IPS DF 6.9 (cell line): ENCODE measurements around the gene MAP1LC3B.

Source experiments
- DNase-seq: peaks from one replicate; pipeline ENCODE4 v3.0.0-alpha.2; 2013; ENCODE audit warnings: low read depth, low spot score
- H3K27ac ChIP-seq: one replicate; pipeline ENCODE4 v1.5.1; 2013; ENCODE audit warnings: low read length, control low read depth
- H3K27me3 ChIP-seq: 2 replicates; pipeline ENCODE4 v1.6.1; 2013; ENCODE audit warnings: mild to moderate bottlenecking, low read length; ENCODE audit not compliant: control insufficient read depth, insufficient read depth
- H3K36me3 ChIP-seq: 2 replicates; pipeline ENCODE4 v1.6.1; 2013; ENCODE audit warnings: low read length; ENCODE audit not compliant: control insufficient read depth, insufficient read depth
- H3K4me1 ChIP-seq: 2 replicates; pipeline ENCODE4 v1.6.1; 2013; ENCODE audit warnings: low read length; ENCODE audit not compliant: control insufficient read depth, insufficient read depth
- H3K4me3 ChIP-seq: 2 replicates; pipeline ENCODE4 v1.5.1; 2013; ENCODE audit warnings: mild to moderate bottlenecking, low read length
- H3K9me3 ChIP-seq: 2 replicates; pipeline ENCODE4 v1.6.1; 2013; ENCODE audit warnings: low read length, inconsistent platforms; ENCODE audit not compliant: control insufficient read depth, insufficient read depth
- WGBS: extraction: QIAGEN DNeasy Blood & Tissue Kit; methylation state at CpG from one replicate; pipeline ENCODE4 v1.1.7; 2013; ENCODE audit warnings: mixed read lengths, missing lambda C conversion rate; ENCODE audit not compliant: insufficient read length, insufficient coverage; 5-methylcytosine and 5-hydroxymethylcytosine counted together

Gene MAP1LC3B

DNA sequence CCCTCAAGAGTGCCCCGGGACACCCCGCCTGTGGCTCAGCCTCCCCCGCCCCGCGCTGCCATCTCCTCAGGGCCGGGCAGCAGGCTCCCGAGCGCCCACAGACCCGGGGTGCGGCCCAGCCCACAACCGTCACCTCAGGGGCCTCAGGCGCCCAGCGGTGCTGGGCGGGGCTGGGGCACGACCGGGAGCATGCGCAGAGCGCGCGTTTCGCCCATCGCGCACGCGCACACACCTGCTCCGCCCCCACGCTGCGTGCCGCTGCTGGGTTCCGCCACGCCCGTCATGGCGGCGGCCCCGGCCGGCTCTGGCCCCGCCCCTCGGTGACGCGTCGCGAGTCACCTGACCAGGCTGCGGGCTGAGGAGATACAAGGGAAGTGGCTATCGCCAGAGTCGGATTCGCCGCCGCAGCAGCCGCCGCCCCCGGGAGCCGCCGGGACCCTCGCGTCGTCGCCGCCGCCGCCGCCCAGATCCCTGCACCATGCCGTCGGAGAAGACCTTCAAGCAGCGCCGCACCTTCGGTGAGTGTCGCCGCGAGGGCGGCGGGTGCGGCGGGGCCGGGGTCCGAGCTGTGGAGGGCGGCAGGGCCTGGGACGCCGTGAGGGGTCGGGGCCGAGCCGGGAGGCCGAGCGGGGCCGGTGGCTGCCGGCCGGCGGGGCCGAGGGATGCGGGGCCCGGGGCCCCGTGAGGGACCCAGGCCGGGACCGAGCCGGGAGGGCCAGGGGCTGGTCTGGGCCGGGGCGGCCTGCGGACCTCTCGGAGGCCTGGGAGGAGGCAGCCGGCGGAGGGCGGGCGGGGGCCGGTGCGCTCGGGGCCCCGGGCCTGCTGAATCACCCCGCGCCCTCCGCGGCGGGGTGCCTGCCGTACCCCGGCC is at the start of gene MAP1LC3B:
TSS of gene MAP1LC3B (plus strand) at position 387 of the 871 bp plus-strand sequence. CDS start at position 479, 92 bp downstream.
- WGBS, result no CpG with 5 or more reads among the region's 113 CpGs
- Histone ChIP-seq H3K4me1 (peaks cover 2% of the 10 kb centered on the region; the same call in 1 of the 2 replicates), H3K36me3 (no peaks in the 10 kb centered on the region), H3K27me3 (no peaks in the 10 kb centered on the region), H3K4me3 (peak within 1 kb of the TSS; percentile 78), H3K9me3 (no peaks in the 10 kb centered on the region), H3K27ac (no peak within 1 kb of the TSS)
- DNase-seq, result no peak

GRCh38 chr16:87342504-87342903 is 49.6 kb upstream of the MAP1LC3B start:
- no peak overlapping the region for H3K4me3 ChIP-seq
- no peak for DNase-seq
- peaks cover 6% of the 10 kb centered on the region; the same call in 1 of the 2 replicates for H3K36me3 ChIP-seq
- no peaks in the 10 kb centered on the region for H3K27me3 ChIP-seq
- no peak overlapping the region for H3K27ac ChIP-seq
- no peaks in the 10 kb centered on the region for H3K9me3 ChIP-seq
- no CpG with 5 or more reads among the region's 20 CpGs for WGBS
- no peaks in the 10 kb centered on the region for H3K4me1 ChIP-seq

GRCh38 chr16:87342978-87343752 is 49.0 kb upstream of the MAP1LC3B start:
- peaks cover 6% of the 10 kb centered on the region; the same call in 1 of the 2 replicates for H3K36me3 ChIP-seq
- no peak for DNase-seq
- no peak overlapping the region for H3K4me3 ChIP-seq
- no peaks in the 10 kb centered on the region for H3K4me1 ChIP-seq
- H3K27me3 ChIP-seq, result no peaks in the 10 kb centered on the region
- no peaks in the 10 kb centered on the region for H3K9me3 ChIP-seq
- no peak overlapping the region for H3K27ac ChIP-seq
- no CpG with 5 or more reads among the region's 26 CpGs for WGBS

DNA sequence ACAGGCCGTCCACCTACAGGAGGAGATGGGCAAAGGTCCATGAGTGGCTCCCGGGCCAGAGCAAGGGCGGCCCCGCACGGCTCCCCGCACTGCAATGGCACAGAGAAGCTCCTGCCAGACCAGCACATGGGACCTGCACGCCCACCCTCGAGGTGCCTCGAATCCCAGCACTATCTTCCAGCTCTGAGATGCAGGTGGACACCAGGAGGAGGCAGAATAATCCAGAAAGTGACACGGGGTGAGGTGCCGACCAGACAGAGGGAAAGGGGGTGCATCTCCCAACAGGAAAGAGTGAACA is 48.4 kb upstream of the MAP1LC3B start:
- no peak overlapping the region for H3K27ac ChIP-seq
- H3K27me3 ChIP-seq, result no peaks in the 10 kb centered on the region
- H3K36me3 ChIP-seq, result peaks cover 6% of the 10 kb centered on the region; the same call in 1 of the 2 replicates
- H3K4me1 ChIP-seq, result no peaks in the 10 kb centered on the region
- WGBS, result no CpG with 5 or more reads among the region's 11 CpGs
- H3K9me3 ChIP-seq, result no peaks in the 10 kb centered on the region
- no peak overlapping the region for H3K4me3 ChIP-seq
- no peak for DNase-seq

GRCh38 chr16:87344165-87344930 is 47.8 kb upstream of the MAP1LC3B start:
- Histone ChIP-seq H3K36me3 (0 out of 2 replicates have a peak, but pooled peaks cover 6% of the 10 kb centered on the region), H3K27ac (no peak overlapping the region), H3K27me3 (no peaks in the 10 kb centered on the region), H3K4me1 (no peaks in the 10 kb centered on the region), H3K4me3 (no peak overlapping the region), H3K9me3 (no peaks in the 10 kb centered on the region)
- no peak for DNase-seq
- WGBS, result no CpG with 5 or more reads among the region's 34 CpGs

- Histone ChIP-seq H3K27me3 (no peaks in the 10 kb centered on the region), H3K4me3 (no peak overlapping the region), H3K36me3 (0 out of 2 replicates have a peak, but pooled peaks cover 6% of the 10 kb centered on the region), H3K9me3 (no peaks in the 10 kb centered on the region), H3K27ac (no peak overlapping the region), H3K4me1 (no peaks in the 10 kb centered on the region)
- WGBS, result no CpG with 5 or more reads among the region's 17 CpGs
- DNase-seq, result no peak
Measured at GRCh38 chr16:87344931-87345631, 47.1 kb upstream of the MAP1LC3B start.

DNA sequence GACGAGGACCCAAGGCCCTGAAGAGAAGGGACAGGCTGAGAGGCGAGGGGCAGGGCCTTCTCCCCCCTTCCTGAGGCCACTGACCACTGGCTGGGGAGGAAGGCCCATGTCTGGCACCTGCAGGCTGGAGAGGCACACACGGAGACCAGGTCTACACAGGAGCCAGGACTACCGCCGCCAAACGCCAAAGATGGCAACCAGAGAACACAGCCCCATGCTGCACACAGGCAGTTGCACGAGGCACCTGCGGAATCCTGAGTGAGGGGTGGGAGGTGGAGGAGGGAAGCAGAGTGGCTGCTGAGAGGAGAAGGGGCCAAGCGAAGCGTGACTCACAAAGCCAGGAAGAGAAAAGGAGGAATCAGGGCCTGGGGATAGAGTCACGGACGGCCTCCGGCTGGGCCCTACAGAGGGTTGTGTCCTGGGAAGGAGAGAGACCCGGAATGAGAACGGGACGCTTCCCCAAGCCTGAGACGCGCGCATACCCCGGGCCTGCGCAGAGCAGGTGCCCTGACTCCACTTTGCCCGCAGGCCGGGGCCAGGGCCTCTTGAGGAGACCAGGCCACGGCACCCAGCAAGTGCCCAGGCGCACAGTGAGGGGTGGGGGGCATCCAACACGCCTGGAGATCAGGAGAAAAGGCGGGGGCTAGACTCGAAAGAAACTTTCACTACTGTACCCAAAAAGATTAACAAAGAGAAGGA is 46.3 kb upstream of the MAP1LC3B start:
- no CpG with 5 or more reads among the region's 28 CpGs for WGBS
- DNase-seq, result no peak
- H3K27ac ChIP-seq, result no peak overlapping the region

GRCh38 chr16:87346517-87347060 is 45.5 kb upstream of the MAP1LC3B start:
- no peak for DNase-seq
- no peak overlapping the region for H3K4me3 ChIP-seq
- H3K27ac ChIP-seq, result no peak overlapping the region
- H3K4me1 ChIP-seq, result no peaks in the 10 kb centered on the region
- no CpG with 5 or more reads among the region's 21 CpGs for WGBS
- no peaks in the 10 kb centered on the region for H3K9me3 ChIP-seq
- no peaks in the 10 kb centered on the region for H3K27me3 ChIP-seq
- 0 out of 2 replicates have a peak, but pooled peaks cover 6% of the 10 kb centered on the region for H3K36me3 ChIP-seq

More for the DNA sequence above, 46.3 kb upstream of the MAP1LC3B start:
- Histone ChIP-seq H3K9me3 (no peaks in the 10 kb centered on the region), H3K4me3 (no peak overlapping the region), H3K36me3 (0 out of 2 replicates have a peak, but pooled peaks cover 6% of the 10 kb centered on the region), H3K27me3 (no peaks in the 10 kb centered on the region), H3K4me1 (no peaks in the 10 kb centered on the region)

- Histone ChIP-seq H3K27me3 (no peaks in the 10 kb centered on the region), H3K27ac (no peak overlapping the region), H3K36me3 (0 out of 2 replicates have a peak, but pooled peaks cover 3% of the 10 kb centered on the region), H3K4me1 (no peaks in the 10 kb centered on the region), H3K4me3 (no peak overlapping the region), H3K9me3 (no peaks in the 10 kb centered on the region)
- DNase-seq, result no peak
- no CpG with 5 or more reads among the region's 13 CpGs for WGBS
Measured at GRCh38 chr16:87347932-87348615, 44.1 kb upstream of the MAP1LC3B start.
